OCI-M2 (cell line): Measurements from ENCODE around the gene ZNF91.
"Not testable (repeated sequence)": the region's sequence is repeated elsewhere in the genome, so short reads cannot be mapped to it uniquely, and the experiment has no call there.

Source experiments
- DNase-seq: peaks from one replicate; lab custom pipeline; 2025; ENCODE audit not compliant: unreplicated experiment; lab: John Stamatoyannopoulos, UW

The ZNF91 gene

DNA sequence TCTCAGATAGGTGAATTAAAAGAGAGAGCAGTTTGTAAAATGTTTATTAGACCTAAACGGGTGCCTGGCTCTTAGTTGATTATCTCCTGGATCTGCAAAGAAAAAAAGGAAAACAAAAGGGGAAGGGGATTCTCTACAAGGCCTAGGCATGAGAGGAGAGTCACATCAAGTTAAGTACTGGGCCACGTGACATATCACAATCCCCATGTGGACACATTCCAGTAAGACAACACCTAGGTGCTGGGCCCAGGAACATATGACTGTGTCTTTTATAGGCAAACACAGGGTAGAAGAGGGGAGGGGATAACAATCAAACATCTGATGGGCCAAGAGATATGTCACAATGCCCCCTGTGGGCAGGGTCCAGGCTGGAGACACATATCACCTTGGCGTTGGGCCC is 4.2 kb upstream of the ZNF91 start:
- no peak for DNase-seq

- not testable (repeated sequence) for DNase-seq
Observed at GRCh38 chr19:23395722-23396117, 449 bp upstream of the ZNF91 start.

DNA sequence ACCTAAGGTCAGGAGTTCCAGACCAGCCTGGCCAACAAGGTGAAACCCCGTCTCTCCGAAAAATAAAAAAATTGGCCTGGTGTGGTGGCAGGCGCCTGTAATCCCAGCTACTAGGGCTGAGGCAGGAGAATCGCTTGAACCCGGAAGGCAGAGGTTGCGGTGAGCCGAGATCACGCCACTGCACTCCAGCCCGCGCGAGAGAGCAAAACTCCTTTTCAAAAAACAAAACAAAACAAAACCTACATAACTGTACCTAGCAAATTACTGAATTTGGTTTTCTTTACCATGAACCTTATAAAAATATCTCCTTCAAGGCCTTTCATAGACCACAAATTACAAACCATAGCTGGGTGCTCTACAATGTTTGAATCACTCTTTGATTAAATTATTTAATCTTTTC is 760 bp downstream of the ZNF91 start:
- DNase-seq = no peak

- DNase-seq = no peak
Observed at GRCh38 chr19:23393121-23393520, 2.1 kb downstream of the ZNF91 start.

GRCh38 chr19:23391236-23391635 is 4.0 kb downstream of the ZNF91 start:
- no peak for DNase-seq

DNA sequence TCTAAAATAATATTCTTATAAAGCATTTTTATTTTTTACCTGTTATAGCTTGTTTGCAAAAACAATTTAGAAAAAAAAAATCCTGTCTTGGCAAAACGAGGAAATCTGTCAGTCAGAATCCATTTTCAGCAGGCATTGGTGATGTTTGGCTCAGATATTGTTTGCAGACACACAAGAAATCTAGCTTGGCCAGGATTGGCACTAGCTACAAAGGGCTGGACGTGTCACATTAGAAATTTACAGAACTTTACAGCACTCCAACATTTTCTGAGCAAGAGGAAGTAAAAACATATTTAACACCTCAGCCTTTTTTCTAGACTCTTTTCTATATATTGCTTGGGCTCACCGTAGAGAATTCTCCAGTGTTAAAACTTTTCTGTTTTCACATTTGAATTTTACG is 9.9 kb downstream of the ZNF91 start:
- DNase-seq = no peak

GRCh38 chr19:23384858-23385257 is 10.4 kb downstream of the ZNF91 start:
- no peak for DNase-seq

GRCh38 chr19:23384166-23384565 is 11.1 kb downstream of the ZNF91 start:
- no peak for DNase-seq

- DNase-seq = no peak
Observed at GRCh38 chr19:23382955-23383354, 12.3 kb downstream of the ZNF91 start.

DNA sequence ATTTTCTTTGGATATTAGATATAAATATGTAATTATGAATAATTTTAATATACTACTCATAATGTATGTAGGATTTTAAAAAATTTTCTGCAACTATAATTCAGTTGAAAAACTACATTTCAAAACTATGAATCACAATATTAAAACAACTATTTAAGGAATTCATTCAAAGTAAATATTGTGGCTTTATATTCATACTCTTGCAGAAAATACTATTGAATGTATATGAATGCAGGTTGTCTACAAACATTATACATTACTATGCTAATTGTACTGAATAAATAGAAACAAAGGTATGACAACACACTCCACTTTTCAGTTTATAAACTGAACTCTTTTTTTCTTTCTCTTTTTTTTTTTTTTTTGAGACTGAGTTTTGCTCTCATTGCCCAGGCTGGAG is 14.2 kb downstream of the ZNF91 start:
- no peak for DNase-seq

- not testable (repeated sequence) for DNase-seq
Observed at GRCh38 chr19:23379671-23380070, 15.6 kb downstream of the ZNF91 start.

- DNase-seq = no peak
Observed at GRCh38 chr19:23378948-23379347, 16.3 kb downstream of the ZNF91 start.

DNA sequence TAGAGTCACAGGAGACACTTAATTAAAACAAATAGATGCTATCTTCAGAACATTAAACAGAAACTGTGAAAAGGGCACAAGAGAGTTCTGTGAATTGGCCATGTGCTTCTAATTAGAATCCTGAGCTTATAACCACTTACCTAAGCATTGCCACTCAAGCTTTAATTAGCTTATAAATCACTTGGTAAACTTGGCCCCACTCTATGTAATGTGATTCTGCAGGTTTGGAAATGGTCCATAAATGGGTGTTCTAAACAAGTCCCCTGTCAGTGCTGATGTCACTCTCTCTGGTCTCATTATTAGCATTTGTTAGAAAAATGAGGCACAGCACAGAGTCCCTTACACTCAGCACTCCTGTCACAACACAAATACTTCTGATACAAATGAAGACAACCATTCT is 18.0 kb downstream of the ZNF91 start:
- DNase-seq = no peak

- no peak for DNase-seq
Observed at GRCh38 chr19:23366437-23366836, 28.8 kb downstream of the ZNF91 start.

DNA sequence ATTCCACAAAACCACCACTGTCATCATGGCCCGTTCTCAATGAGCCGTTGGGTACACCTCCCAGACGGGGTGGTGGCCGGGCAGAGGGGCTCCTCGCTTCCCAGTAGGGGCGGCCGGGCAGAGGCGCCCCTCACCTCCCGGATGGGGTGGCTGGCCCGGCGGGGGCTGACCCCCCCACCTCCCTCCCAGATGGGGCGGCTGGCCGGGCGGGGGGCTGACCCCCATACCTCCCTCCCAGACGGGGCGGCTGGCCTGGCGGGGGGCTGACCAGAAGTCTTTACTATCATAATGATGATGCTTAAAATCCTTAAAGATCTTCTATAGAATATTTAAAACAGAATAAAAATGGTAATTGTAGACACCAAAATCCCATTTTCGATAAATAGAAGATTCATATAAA is 29.2 kb downstream of the ZNF91 start:
- not testable (repeated sequence) for DNase-seq

DNA sequence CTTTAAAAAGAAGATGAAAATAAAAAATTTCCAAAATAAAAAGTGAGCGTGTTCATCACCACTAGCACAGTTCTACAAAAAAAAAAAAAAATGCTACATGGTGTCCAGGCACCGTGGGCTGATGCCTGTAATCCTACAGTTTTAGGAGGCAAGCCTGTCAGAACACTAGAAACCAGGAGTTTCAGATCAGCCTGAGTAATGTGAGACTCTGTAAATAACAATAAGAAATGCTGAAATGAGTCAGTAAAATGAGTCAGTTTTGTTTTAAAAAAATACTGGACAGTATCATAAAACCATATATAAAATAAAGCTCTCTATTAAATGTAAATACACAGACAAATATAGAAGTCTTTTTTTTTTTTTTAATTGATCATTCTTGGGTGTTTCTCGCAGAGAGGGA is 30.0 kb downstream of the ZNF91 start:
- no peak for DNase-seq

DNA sequence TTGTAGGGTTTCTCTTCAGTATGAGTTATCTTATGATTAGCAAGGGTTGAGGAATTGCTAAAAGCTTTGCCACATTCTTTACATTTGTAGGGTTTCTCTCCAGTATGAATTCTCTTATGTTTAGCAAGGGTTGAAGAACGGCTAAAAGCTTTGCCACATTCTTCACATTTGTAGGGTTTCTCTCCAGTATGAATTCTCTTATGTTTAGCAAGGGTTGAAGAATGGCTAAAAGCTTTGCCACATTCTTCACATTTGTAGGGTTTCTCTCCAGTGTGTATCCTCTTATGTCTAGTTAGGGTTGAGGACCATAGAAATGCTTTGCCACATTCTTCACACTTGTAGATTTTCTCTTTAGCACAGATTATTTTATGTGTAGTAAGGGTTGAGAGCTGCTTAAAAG is 33.4 kb downstream of the ZNF91 start:
- DNase-seq = not testable (repeated sequence)

- DNase-seq = no peak
Observed at GRCh38 chr19:23351806-23352205, 43.5 kb downstream of the ZNF91 start.

- no peak for DNase-seq
Observed at GRCh38 chr19:23346696-23347095, 48.6 kb downstream of the ZNF91 start.

DNA sequence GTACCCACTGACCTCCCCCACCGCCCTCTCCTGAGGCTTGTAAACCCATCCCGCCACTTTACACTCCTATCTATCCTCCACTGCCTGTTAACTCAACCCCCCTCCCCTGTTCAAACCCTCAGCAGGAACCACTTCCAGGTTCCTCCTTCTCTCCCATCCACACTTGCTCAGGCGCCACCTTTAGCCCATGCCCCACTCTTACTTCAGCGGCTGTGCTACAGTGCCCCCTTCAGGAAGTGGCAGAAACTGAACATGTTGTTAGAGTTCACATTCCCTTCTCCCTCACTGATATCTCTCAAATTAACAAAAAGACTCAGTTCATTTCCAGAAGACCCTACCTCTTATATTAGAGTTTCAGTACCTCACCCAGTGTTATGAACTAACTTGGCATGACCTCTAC is 49.4 kb downstream of the ZNF91 start:
- no peak for DNase-seq

DNA sequence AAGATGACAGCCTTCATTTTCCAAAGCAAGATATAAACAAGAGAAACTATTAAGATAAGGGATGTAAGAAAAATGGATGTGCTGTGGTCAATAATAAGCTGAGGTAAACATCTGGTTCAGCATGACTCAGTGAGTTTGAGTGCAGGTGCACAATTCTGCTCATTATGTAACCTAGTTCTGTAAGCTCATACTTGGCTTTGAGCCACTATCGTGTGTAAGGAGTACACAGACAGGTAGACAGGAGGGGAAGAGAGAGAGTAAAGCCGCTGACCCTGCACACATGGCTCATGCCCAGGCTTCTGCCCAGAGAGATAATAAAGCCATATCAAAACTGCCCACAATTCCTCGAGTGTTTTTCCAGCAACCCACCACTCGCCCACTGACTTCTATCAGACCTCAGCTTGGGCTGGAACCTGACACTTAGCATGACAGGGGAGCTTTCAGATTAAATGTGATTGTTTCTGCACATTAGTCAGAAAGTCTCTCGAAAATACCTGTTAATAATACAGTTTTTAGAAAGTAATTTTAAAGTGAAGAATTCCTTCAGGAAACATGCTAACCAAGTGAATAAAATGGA is 51.7 kb downstream of the ZNF91 start:
- no peak for DNase-seq

DNA sequence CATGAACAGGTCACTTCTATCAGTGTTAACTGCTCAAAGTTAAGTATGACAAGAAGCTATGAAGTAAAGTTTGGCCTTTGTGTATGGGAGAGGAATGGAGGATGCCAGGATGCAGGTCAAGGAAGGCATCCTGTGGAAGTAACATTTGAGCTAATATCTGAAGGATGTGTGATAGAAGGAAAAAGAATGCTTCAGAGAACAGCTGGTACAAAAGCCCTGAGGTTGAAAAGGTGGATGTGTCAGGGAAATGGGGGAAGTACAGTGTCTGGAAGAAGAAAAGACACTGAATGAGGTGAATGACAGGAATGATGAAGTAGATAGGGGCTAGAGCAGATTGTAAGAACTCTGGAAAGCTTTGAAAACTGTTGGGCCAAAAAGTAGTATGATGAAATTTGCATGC is 67.1 kb downstream of the ZNF91 start:
- no peak for DNase-seq

DNA sequence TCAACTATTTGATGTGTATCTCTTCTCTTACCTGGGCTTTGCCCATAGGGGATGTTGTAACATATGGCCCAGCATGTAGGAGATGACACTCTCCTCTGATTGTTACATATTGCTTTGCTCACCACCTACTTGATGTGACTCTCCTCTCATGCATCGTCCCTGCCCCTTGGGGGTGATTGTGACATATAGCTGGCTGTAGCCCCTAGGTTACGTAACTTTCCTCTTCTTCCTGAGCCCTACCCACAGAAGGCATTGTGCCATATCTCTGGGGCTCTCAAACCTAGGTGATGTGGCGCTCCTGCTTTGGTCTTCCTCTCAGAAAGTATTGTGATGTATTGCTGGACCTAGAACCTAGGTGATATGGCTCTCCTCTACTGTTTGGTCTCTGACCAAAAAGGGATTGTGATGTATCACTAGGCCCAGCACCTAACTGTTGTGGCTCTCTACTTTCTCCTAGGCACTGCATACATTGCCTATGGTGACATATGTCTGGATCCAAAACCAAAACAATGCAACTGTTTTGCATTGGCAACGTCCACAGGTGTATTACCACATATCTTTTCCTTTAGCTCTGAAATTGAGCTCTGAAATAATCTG is 73.2 kb downstream of the ZNF91 start:
- DNase-seq = no peak
